HG03442 (cell line): Measurements from ENCODE around the gene UCP2.

Source experiments
- ATAC-seq: cut with Tn5 transposase; IDR thresholded peaks from one replicate; pipeline ENCODE4 v1.9.1; 2021; ENCODE audit warnings: mild to moderate bottlenecking, moderate library complexity; ENCODE audit not compliant: unreplicated experiment

Gene UCP2

GRCh38 chr11:73972620-73973449 is 9.8 kb downstream of the UCP2 start:
- no peak for ATAC-seq

- ATAC-seq, result no peak
Observed at GRCh38 chr11:73972187-73972586, 10.5 kb downstream of the UCP2 start.

- no peak for ATAC-seq
Observed at GRCh38 chr11:73971175-73971719, 11.4 kb downstream of the UCP2 start.

GRCh38 chr11:73969991-73970800 is 12.4 kb downstream of the UCP2 start:
- ATAC-seq, result no peak

DNA sequence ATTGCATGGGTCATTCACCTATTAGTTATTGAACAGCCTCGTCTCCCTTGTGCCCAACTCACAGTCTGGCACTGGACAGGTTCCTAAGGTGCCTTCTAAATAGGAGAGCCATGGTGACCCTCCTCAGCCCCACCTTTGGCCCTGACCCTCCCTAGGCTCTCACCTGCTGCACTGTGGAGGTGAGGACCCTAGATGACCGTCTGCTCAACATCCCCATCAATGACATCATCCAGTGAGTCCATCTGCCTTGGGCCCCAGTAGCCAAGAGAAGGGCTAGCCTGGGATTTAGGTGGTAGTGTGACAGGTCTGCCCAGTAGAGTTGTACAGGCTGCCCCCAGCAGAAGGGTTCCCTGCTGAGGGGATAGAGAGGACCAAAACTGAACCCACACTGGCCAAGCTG is 13.6 kb downstream of the UCP2 start:
- no peak for ATAC-seq

- ATAC-seq, result no peak
Observed at GRCh38 chr11:73968356-73968966, 14.2 kb downstream of the UCP2 start.

- ATAC-seq, result no peak
Observed at GRCh38 chr11:73965764-73966121, 16.9 kb downstream of the UCP2 start.

- ATAC-seq, result no peak
Observed at GRCh38 chr11:73965076-73965763, 17.4 kb downstream of the UCP2 start.

- no peak for ATAC-seq
Observed at GRCh38 chr11:73963861-73964260, 18.8 kb downstream of the UCP2 start.

GRCh38 chr11:73962101-73962705 is 20.4 kb downstream of the UCP2 start:
- no peak for ATAC-seq

DNA sequence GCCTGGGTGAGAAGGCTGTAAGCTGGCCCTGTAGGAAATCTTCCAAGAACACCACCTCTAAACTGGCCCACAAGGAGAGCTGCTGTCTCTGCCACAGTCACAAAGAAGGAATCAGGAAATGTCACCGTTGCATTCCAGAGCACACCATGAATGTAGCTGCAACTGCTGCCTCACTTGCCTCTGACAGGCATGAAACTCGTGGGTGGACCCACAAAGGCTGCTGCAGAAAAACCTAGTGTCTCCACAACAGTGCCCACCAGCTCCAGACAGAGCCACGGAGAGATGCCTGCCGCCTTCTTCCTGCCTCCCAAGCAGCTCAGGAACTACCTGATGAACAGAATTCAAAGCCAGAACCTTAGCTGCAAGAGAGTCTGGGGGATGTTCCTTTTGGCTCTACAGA is 21.3 kb downstream of the UCP2 start:
- ATAC-seq, result no peak

- no peak for ATAC-seq
Observed at GRCh38 chr11:73958521-73959141, 24.0 kb downstream of the UCP2 start.

DNA sequence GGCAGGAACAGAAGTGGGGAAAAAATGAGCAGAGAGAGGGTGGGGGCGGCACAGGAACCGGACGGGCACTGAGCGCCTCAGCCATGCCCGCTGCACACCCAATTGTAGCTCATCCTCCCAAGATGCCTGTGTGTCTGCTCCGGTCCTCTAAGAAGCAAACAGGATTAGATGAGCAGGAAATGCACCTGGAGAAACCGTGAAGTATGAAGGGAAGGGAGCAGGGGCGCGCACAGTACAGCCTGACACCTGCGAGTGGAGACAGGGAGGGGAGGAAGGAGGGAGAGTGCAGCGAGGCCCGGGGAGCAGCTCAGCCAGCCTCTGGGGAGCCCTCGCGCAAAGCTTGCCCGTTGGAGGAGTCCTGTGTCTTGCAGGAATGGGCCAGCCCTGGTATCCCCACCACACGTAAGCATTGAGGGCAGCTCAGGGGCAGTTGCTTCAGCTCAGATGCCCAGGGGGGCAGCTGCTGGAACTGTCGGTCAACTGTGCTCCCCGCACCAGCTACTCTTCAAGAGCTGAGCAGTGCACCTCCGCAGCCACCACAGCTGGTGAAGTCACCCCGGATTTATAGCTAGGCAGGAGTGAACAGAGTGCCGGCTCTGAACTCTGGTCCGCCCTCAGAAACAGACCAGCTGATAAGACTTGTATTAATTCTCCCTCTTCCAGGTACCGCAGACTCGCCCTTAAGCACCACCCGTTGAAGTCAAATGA is 24.8 kb downstream of the UCP2 start:
- ATAC-seq, result no peak

- ATAC-seq, result no peak
Observed at GRCh38 chr11:73956876-73957653, 25.6 kb downstream of the UCP2 start.

- no peak for ATAC-seq
Observed at GRCh38 chr11:73951797-73952196, 30.8 kb downstream of the UCP2 start.

DNA sequence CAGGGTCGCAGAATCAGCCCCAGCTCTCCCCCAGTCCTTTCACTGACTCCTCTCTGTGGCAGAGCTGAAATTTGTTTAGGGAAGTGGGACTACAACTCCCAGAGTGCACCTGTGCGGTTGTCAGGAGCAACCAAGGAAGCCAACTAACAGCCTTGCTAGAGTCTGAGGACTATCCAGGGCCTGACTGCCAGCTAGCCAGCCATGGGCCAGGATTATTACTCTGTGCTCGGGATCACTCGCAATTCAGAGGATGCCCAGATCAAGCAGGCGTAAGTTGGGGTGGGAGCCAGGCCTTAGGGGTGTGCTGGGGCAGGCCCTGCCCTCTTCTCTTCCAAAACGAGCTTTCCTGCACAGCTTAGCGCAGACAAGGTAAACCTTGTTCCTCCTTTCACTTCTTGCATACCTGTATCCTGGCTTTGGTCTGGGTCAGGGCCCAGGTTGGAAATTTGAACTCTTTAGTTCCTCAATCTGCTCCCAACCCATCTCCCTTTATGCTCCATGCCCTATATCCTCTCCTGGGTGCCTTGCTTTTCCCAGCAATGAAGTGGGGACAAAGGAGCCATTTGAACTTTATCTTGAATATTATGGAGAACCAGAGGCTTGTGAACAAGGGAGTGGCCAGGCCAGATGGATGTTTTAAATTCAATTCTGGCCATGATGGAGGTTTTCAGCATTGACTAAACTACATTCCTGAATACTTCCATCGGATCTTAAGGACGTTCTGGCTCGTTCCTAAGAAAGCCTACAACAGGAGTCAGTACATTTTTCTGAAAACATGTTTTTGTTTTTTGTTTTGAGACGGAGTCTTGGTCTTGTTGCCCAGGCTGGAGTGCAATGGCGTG is 31.6 kb downstream of the UCP2 start, which contains the start of gene DNAJB13:
Gene DNAJB13 (plus strand): TSS at position 158 of the 842 bp plus-strand sequence. CDS start 44 bp downstream, at position 202.
- no peak for ATAC-seq

DNA sequence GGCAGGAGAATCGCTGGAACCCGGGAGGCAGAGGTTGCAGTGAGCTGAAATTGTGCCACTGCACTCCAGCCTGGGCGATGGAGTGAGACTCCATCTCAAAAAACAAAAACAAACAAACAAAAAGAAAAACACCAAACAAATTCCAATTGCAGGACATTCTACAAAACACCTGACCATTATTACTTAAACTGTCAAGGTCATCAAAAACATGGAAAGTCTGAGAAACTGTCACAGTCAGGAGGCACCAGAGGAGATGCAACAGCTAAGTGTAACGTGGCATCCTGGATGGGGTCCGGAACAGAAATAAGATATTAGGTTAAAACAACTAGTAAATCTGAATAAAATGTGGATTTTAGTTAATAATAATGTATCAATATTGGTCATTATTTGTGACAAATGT is 32.7 kb downstream of the UCP2 start:
- ATAC-seq, result no peak

- ATAC-seq, result no peak
Observed at GRCh38 chr11:73949246-73949645, 33.4 kb downstream of the UCP2 start.
